ENCODE results near the gene CDC6. TPM values are rescaled to one million over a fixed set of nuclear protein-coding genes. Genes with fewer than 3 reads are reported as not detected.

The CDC6 gene
- total and polyA plus RNA-seq, 2 donors (not counting 3 experiments of a cell fraction or from before 2014, with no cell fraction given): 15.5 to 55.2 TPM

DNA sequence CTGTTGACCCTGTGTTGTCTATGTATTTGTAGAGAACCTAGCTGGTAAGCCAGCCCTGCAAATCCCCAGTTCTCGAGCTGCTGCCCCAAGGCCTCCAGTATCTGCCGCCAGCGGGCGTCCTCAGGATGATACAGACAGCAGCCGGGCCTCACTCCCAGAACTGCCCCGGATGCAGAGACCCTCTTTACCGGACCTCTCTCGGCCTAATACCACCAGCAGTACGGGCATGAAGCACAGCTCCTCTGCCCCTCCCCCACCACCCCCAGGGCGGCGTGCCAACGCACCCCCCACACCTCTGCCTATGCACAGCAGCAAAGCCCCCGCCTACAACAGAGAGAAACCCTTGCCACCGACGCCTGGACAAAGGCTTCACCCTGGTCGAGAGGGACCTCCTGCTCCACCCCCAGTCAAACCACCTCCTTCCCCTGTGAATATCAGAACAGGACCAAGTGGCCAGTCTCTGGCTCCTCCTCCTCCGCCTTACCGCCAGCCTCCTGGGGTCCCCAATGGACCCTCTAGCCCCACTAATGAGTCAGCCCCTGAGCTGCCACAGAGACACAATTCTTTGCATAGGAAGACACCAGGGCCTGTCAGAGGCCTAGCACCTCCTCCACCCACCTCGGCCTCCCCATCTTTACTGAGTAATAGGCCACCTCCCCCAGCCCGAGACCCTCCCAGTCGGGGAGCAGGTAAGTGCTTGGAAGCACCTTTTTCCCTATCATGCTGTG is 23.1 kb upstream of the CDC6 start:
- dilution Hi-C loops (cut with MboI; ENCODE audit: extremely low pct_ligation_motif_present, low sequenced_read_pairs): no loop called here
- CTCF ChIA-PET: no interaction called here
- H3K27ac ChIP-seq (ENCODE audit: insufficient read depth, low read depth, low read length): no peak overlapping the region
- POLR2A ChIA-PET: no interaction called here
- H3K36me3 ChIP-seq (ENCODE audit: control insufficient read depth in 2 of 2, extremely low read depth in 1 of 2, insufficient read depth in 2 of 2, low read length in 2 of 2): peaks cover 16 to 31% of the 10 kb centered on the region in 2 experiments
- H3K4me3 ChIP-seq (replicated peaks in 1 of 3; ENCODE audit: insufficient read depth in 1 of 3, low read depth in 1 of 3, low read length in 3 of 3): no peak overlapping the region
- no peaks in the 10 kb centered on the region for H3K4me1 ChIP-seq (ENCODE audit: control insufficient read depth, extremely low read depth, insufficient read depth, low read length)
- H3K79me2 ChIP-seq (ENCODE audit: control insufficient read depth, insufficient read depth, low read length): no peaks in the 10 kb centered on the region
- intact Hi-C loops (cut with micrococcal nuclease): no loop called here
- no peak overlapping the region for H2AFZ ChIP-seq (ENCODE audit: low read depth, low read length)
- H3K9me3 ChIP-seq (replicated peaks; ENCODE audit: control insufficient read depth, insufficient read depth, low read length): no peaks in the 10 kb centered on the region
- H4K20me1 ChIP-seq (replicated peaks; ENCODE audit: control insufficient read depth, extremely low read depth, insufficient read depth, low read length): no peaks in the 10 kb centered on the region
- H3K9me1 ChIP-seq (replicated peaks; ENCODE audit: control insufficient read depth, extremely low read depth, insufficient read depth, low read length): no peaks in the 10 kb centered on the region
- FAIRE-seq: no peak
- no peaks in the 10 kb centered on the region for H3K27me3 ChIP-seq (ENCODE audit: control insufficient read depth in 2 of 2, insufficient read depth in 2 of 2, low read length in 2 of 2)
- H3K9ac ChIP-seq (replicated peaks; ENCODE audit: extremely low read depth, insufficient read depth, low read length): no peak overlapping the region
- no peak overlapping the region for H3K4me2 ChIP-seq (ENCODE audit: insufficient read depth, low read length)
- no peak for DNase-seq (ENCODE audit: low read depth, low spot score)
- TF ChIP-seq FOS (IDR thresholded peaks at IDR 0.05; ENCODE audit: borderline replicate concordance, insufficient read depth, low read length) (no peak), GATA2 (IDR thresholded peaks at IDR 0.05; ENCODE audit: insufficient read depth, insufficient read length, low read depth, low read length) (no peak), JUN (IDR thresholded peaks at IDR 0.05; ENCODE audit: borderline replicate concordance, insufficient read depth, insufficient read length, low read depth) (no peak), POLR2AphosphoS5 (IDR thresholded peaks at IDR 0.05; ENCODE audit: insufficient read depth, low read depth, low read length) (no peak), MYC (IDR thresholded peaks at IDR 0.05; ENCODE audit: low read depth, low read length) (no peak), POLR2A (IDR thresholded peaks at IDR 0.05; ENCODE audit: low read depth, low read length) (no peak), EZH2 (IDR thresholded peaks at IDR 0.05; ENCODE audit: borderline replicate concordance, low read depth, low read length, severe bottlenecking) (no peak)
- TF ChIP-seq, protein P1, sequence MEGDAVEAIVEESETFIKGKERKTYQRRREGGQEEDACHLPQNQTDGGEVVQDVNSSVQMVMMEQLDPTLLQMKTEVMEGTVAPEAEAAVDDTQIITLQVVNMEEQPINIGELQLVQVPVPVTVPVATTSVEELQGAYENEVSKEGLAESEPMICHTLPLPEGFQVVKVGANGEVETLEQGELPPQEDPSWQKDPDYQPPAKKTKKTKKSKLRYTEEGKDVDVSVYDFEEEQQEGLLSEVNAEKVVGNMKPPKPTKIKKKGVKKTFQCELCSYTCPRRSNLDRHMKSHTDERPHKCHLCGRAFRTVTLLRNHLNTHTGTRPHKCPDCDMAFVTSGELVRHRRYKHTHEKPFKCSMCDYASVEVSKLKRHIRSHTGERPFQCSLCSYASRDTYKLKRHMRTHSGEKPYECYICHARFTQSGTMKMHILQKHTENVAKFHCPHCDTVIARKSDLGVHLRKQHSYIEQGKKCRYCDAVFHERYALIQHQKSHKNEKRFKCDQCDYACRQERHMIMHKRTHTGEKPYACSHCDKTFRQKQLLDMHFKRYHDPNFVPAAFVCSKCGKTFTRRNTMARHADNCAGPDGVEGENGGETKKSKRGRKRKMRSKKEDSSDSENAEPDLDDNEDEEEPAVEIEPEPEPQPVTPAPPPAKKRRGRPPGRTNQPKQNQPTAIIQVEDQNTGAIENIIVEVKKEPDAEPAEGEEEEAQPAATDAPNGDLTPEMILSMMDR (IDR thresholded peaks at IDR 0.05; ENCODE audit: extremely low read depth in 1 of 2, insufficient read depth in 1 of 2, low read depth in 1 of 2, low read length in 2 of 2): no peak
- TF ChIP-seq, protein P2, sequence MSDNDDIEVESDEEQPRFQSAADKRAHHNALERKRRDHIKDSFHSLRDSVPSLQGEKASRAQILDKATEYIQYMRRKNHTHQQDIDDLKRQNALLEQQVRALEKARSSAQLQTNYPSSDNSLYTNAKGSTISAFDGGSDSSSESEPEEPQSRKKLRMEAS (IDR thresholded peaks at IDR 0.05; ENCODE audit: insufficient read depth, insufficient read length): no peak
- BruUV-seq (replicated peaks): TSS peak; percentile 54

All from endothelial cell of umbilical vein (primary cell).